DOHH2 (cell line): ENCODE measurements around the gene DLG5.

Experiments used
- EZH2phosphoT487 ChIP-seq: fragments of 200-600 bp; sonication (generic); IDR thresholded peaks from 2 replicates; pipeline ENCODE4 v1.6.1; 2017; ENCODE audit warnings: borderline replicate concordance, mild to moderate bottlenecking, antibody characterized with exemption, low read length, moderate library complexity, mixed read lengths
- TF ChIP-seq, protein P1 (sequence below): fragments of 200-600 bp; sonication (generic); IDR thresholded peaks from one replicate; pipeline ENCODE4 v1.5.1; 2014; ENCODE audit warnings: antibody characterized with exemption, mild to moderate bottlenecking, low read depth, low read length; ENCODE audit not compliant: poor library complexity, severe bottlenecking

- TF ChIP-seq, protein P1, sequence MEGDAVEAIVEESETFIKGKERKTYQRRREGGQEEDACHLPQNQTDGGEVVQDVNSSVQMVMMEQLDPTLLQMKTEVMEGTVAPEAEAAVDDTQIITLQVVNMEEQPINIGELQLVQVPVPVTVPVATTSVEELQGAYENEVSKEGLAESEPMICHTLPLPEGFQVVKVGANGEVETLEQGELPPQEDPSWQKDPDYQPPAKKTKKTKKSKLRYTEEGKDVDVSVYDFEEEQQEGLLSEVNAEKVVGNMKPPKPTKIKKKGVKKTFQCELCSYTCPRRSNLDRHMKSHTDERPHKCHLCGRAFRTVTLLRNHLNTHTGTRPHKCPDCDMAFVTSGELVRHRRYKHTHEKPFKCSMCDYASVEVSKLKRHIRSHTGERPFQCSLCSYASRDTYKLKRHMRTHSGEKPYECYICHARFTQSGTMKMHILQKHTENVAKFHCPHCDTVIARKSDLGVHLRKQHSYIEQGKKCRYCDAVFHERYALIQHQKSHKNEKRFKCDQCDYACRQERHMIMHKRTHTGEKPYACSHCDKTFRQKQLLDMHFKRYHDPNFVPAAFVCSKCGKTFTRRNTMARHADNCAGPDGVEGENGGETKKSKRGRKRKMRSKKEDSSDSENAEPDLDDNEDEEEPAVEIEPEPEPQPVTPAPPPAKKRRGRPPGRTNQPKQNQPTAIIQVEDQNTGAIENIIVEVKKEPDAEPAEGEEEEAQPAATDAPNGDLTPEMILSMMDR: no peak
- no peak for TF ChIP-seq EZH2phosphoT487
These were observed 50.8 kb downstream of the DLG5 start for GRCh38 chr10:77875730-77876129.
